Measurements from ENCODE around the gene ARHGEF17.

Gene ARHGEF17

GRCh38 chr11:73358071-73358470 lies 50.0 kb downstream of the ARHGEF17 start:
- DNase-seq (ENCODE audit: low read depth), result no peak

DNA sequence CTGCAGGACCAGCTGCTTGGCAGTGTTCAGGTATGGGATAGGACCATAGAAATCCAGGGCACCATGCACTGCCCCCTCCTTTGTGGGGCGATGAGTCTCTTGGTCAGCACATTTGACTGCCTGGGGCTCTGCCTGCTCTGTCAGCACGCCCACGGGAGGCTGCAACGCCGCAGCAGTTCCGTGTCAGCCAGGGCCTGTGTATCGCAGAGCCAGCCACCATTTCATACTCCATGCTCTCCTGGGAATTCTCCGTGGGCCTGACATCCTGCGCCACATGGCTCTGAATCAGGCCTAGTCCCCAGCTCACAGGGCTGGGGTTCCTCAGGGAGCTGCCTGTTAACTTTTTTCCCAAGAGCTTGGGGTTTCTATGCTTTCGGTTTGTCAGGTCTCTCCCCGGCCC lies 51.3 kb downstream of the ARHGEF17 start:
- no peak for DNase-seq (ENCODE audit: low read depth)

DNA sequence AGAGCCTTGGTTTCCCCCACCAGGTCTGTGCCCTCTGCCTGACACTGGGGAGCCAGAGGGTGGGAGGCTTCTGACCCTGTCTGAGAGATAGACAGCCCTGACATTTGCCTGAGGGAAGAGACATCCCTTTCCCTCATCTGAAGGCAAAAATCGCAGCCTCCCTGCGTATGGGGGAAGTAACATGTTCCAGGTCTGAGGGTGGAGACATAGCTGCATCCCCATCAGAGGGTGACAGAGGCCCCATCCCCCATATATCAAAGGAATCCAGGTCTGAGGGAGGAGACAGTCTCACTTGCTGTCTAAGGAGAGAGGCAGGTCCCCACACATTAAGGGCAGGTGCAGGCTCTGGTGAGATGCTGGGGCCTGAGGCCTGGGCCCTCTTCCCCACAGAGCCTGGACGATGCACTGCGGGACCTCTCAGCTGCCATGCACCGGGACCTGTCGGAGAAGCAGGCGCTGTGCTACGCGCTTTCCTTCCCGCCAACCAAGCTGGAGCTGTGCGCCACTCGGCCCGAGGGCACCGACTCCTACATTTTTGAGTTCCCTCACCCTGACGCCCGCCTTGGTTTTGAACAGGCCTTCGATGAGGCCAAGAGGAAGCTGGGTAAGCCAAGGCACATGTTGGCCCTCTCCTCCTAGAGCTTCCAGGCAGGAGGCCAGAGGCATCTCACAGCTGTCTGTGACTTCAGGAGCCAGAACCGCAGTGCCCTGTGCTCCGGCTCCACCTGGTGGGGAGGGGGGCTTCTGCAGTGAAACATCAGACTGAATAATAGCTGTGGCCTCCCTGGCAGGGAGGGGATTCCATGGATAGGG lies 52.1 kb downstream of the ARHGEF17 start:
- DNase-seq (ENCODE audit: low read depth), result peak; percentile 22

DNA sequence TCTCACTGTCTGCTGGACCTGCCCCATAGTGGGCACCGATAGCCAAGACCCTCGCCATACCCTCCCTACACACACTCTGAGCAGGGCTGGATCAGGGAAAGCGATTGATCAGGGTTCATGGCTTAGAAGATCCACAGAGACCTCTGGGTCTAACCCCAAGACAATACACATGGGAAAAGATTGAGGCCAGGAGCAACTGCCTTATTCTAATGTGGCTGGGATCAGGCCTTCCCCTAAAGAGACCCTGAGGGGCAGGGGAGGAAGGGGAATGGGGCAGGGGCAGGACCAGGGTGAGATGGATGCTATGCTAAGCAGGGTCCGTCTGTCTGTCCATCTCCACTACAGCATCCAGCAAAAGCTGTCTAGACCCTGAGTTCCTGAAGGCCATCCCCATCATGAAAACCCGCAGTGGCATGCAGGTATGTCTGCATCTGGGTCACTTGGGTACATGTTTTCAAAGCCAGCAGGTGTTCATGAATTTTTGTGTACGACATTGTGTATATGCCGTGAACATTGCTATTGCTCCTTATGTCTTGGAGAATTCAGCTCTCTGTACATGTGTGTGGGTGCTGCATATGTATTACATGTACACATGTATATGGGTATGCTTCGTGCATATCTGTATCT lies 52.8 kb downstream of the ARHGEF17 start:
- DNase-seq (ENCODE audit: low read depth), result no peak

GRCh38 chr11:73361953-73362776 lies 54.1 kb downstream of the ARHGEF17 start:
- DNase-seq (ENCODE audit: low read depth), result no peak

DNA sequence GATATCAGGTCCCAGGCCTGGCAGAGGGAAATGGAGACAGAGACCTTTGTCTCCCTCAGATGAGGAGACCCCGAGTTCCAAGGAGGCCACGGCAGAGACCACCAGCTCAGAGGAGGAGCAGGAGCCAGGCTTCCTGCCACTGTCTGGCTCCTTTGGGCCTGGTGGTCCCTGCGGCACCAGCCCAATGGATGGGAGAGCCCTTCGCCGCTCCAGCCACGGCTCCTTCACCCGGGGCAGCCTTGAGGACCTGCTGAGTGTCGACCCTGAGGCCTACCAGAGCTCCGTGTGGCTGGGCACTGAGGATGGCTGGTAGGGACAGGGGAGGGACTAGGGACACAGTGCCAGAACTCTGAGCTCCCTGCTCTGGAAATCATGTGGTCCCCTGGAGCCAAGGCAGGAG lies 55.1 kb downstream of the ARHGEF17 start:
- no peak for DNase-seq (ENCODE audit: low read depth)

DNA sequence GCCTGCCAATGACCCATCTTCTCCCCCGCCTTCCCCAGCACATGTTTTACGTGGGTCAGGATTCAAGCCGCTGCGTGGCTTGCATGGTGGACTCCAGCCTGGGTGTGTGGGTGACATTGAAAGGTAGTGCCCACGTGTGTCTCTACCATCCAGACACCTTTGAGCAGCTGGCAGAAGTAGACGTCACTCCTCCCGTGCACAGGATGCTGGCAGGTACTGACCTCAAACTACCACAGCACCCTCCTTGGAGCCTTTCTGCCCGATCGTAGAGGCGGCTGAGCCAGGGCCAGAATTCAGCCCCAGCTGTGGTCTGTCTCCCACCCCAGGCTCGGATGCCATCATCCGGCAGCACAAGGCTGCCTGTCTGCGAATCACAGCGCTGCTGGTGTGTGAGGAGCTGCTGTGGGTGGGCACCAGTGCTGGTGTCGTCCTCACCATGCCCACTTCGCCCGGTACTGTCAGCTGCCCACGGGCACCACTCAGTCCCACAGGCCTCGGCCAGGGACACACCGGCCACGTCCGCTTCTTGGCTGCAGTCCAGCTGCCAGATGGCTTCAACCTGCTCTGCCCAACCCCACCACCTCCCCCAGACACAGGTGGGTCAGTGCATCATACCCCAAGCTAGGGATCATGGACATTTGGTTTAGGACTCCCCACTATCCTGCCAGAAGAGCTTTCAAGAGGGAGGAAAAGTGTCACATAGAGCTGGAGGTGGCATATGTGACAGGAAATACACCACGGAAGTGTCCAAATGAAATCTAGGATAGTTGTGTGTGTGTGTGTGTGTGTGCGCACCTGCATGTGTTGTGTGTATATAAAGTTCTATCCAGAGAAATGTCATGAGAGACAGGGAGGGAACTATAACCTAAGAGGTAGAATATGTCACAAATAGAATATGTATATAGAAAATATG lies 57.5 kb downstream of the ARHGEF17 start:
- no peak for DNase-seq (ENCODE audit: low read depth)

- DNase-seq (ENCODE audit: low read depth), result no peak
These were observed 58.2 kb downstream of the ARHGEF17 start for GRCh38 chr11:73366265-73366610.

- no peak for DNase-seq (ENCODE audit: low read depth)
These were observed 58.9 kb downstream of the ARHGEF17 start for GRCh38 chr11:73366953-73367352.

DNA sequence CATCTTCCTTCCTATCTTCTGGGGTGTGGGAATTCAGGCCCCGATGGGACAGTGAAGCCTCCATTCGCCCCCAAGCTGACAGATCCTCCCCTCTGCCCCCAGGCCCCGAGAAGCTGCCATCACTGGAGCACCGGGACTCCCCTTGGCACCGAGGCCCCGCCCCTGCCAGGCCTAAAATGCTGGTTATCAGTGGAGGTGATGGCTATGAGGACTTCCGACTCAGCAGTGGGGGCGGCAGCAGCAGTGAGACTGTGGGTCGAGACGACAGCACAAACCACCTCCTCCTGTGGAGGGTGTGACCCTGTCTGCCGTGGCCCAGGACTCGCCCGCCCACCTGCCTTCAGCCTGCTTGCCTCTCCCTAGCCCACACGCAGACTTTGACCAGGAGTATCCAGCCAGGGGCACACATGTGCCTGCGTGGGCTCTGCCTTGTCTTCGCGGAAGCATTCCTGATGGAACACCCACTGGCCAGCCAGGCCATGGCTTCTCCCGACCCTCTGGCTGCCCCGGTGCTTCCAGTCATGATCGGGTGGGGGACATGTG lies 59.5 kb downstream of the ARHGEF17 start:
- DNase-seq (ENCODE audit: low read depth), result no peak

GRCh38 chr11:73372375-73372993 lies 64.4 kb downstream of the ARHGEF17 start:
- no peak for DNase-seq (ENCODE audit: low read depth)

- no peak for DNase-seq (ENCODE audit: low read depth)
These were observed 66.1 kb downstream of the ARHGEF17 start for GRCh38 chr11:73374151-73374550.

GRCh38 chr11:73375830-73376159 lies 67.7 kb downstream of the ARHGEF17 start:
- DNase-seq (ENCODE audit: low read depth), result no peak

GRCh38 chr11:73376160-73376802 lies 68.2 kb downstream of the ARHGEF17 start, which contains the start of gene RELT:
Gene RELT, plus strand, starts transcription at chr11:73376399. Its CDS starts 12,738 bp downstream, at chr11:73389137.
- DNase-seq (ENCODE audit: low read depth), result peak; percentile 87

GRCh38 chr11:73376803-73377629 lies 68.9 kb downstream of the ARHGEF17 start:
- DNase-seq (ENCODE audit: low read depth), result peak; percentile 35

DNA sequence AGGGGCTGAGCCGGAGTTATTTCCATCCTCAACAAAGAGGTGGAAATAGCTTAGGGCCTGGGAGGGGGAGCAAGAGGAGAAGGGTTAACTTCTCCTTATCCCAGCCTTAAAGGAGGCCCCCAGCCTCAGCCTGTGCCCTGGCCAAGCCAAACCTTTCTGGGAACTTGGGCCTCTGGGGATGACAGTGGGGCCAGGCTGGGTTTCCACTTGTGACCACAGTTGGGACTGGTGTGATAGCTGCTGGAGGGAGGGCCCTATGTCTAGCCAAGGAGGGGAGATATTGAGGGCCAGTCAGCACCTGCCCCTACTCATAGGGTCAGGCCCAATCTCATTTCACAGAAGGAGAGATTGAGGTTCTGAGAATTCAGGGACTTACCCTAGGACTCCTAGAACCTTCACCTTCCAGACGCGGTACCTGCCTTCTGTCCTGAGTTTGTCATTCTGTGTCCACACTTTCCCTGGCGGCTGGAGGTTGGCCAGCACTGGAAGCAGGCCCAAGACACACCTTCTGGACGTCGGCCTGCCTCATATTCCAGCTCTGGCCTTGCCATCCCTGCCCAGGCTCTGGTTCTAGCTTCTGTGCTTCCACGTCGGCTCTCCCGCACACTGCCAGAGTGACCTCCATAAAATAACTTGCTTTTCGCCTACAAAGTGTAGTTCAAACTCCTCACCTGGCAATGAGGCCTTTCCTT lies 71.3 kb downstream of the ARHGEF17 start:
- no peak for DNase-seq (ENCODE audit: low read depth)

DNA sequence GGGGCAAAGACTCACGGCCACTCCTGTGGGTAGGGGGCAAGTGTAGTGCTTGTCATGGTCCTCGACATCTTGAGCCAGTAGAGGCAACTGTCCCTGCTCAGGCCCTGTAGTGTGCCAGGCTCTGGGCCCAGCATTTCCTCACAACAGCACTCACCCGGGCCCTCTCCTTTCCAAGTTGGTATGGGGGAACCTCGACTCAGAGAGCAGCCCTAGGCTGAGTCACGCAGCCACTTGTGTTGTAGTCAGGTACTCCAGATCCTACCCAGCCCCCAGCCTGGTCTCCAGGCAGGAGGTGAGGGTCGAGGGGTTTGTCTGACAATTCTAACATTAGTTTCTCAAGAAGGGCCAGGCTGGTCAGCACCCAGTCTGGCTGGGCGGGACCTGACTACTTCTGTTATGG lies 72.3 kb downstream of the ARHGEF17 start:
- no peak for DNase-seq (ENCODE audit: low read depth)

DNA sequence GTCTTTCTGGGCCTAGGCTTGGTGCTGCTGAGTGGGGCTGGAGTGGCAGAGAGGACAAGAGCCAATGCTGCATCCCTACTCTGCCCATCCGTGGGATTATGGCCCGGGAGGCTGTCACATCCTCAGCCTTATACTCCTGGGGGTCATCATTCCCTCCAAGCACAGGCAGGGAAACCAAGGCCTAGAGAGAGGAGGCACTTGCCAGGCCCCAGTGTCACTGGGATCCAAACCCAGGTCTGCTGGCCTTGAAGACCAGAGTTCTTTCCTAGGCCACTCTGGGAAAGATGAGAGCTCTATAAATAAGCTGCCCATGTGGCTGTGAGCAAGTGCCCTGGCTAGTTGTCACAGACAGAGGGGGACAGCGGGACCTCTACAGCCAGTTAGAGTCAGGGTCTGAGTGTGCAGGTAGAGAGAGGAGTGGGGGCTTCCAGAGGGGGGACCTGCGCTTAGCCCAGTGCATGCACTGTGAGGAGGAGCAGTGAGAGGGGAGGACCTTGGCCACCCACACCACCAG lies 72.9 kb downstream of the ARHGEF17 start:
- no peak for DNase-seq (ENCODE audit: low read depth)

GRCh38 chr11:73381589-73381988 lies 73.5 kb downstream of the ARHGEF17 start:
- no peak for DNase-seq (ENCODE audit: low read depth)

All from stimulated activated CD4-positive, alpha-beta T cell treated with anti-CD3 and anti-CD28 coated beads, Interleukin-2, amount 100 ng/mL, for 4 hours (primary cell).